Endodermal cell (in vitro differentiated cells): ENCODE results near the gene ANKIB1. TPM values are rescaled to one million over a fixed set of nuclear protein-coding genes. Genes with fewer than 3 reads are reported as not detected.

Experiments used
- DNase-seq: peaks from one replicate; pipeline ENCODE4 v3.0.0-alpha.2; 2017
- H3K27ac ChIP-seq: 2 replicates; pipeline ENCODE4 v1.5.1; 2013; ENCODE audit warnings: mild to moderate bottlenecking, low read depth, low read length, moderate library complexity
- H3K27me3 ChIP-seq: 2 replicates; pipeline ENCODE4 v1.6.1; 2013; ENCODE audit warnings: mild to moderate bottlenecking, low read length, moderate library complexity; ENCODE audit not compliant: insufficient read depth, control insufficient read depth, poor library complexity, severe bottlenecking
- H3K36me3 ChIP-seq: 2 replicates; pipeline ENCODE4 v1.7.0; 2013; ENCODE audit warnings: mild to moderate bottlenecking, low read length, moderate library complexity; ENCODE audit not compliant: control insufficient read depth, insufficient read depth
- H3K4me1 ChIP-seq: one replicate; pipeline ENCODE4 v1.7.0; 2013; ENCODE audit warnings: low read length; ENCODE audit not compliant: control insufficient read depth, insufficient read depth
- H3K4me3 ChIP-seq: 2 replicates; pipeline ENCODE4 v1.5.1; 2013; ENCODE audit warnings: mild to moderate bottlenecking, low read length, moderate library complexity
- H3K9ac ChIP-seq: 2 replicates; pipeline ENCODE4 v1.6.1; 2013; ENCODE audit warnings: mild to moderate bottlenecking, low read length, moderate library complexity; ENCODE audit not compliant: poor library complexity, severe bottlenecking; ENCODE audit errors: extremely low read depth
- H3K9me3 ChIP-seq: 2 replicates; pipeline ENCODE4 v1.6.1; 2013; ENCODE audit warnings: mild to moderate bottlenecking, low read length, moderate library complexity; ENCODE audit not compliant: control insufficient read depth
- H3K27ac Mint-ChIP-seq: 2 replicates; pipeline ENCODE4 v1.8.0; 2020; ENCODE audit warnings: mixed read lengths
- H3K27me3 Mint-ChIP-seq: 2 replicates; pipeline ENCODE4 v1.8.0; 2021; ENCODE audit warnings: mild to moderate bottlenecking, mixed read lengths; ENCODE audit not compliant: insufficient read depth
- H3K36me3 Mint-ChIP-seq: 2 replicates; pipeline ENCODE4 v1.8.0; 2020; ENCODE audit warnings: low read depth, mixed read lengths
- H3K4me1 Mint-ChIP-seq: 2 replicates; pipeline ENCODE4 v1.8.0; 2020; ENCODE audit warnings: mixed read lengths
- H3K4me3 Mint-ChIP-seq: 2 replicates; pipeline ENCODE4 v1.8.0; 2020; ENCODE audit warnings: mild to moderate bottlenecking, moderate library complexity, mixed read lengths
- H3K9me3 Mint-ChIP-seq: 2 replicates; pipeline ENCODE4 v1.8.0; 2020; ENCODE audit warnings: mild to moderate bottlenecking, mixed read lengths
- CTCF ChIP-seq: fragments of 200-600 bp; sonication (generic); conservative IDR thresholded peaks from 2 replicates; pipeline ENCODE4 v1.5.0; 2021; ENCODE audit warnings: antibody characterized with exemption, mild to moderate bottlenecking
- WGBS, 2 experiments: methylation state at CpG; one replicate each; pipeline versions ENCODE4 v1.1.5 to v1.1.7; 2013; ENCODE audit warnings: missing lambda C conversion rate in 2 of 2, mixed read lengths in 1 of 2; ENCODE audit not compliant: insufficient coverage in 1 of 2, insufficient read length in 1 of 2; 5-methylcytosine and 5-hydroxymethylcytosine counted together
- total RNA-seq, 2 donors: library from RNA; stranded (reverse); fragmentation: NEBNext Ultra II Directional in 1 of 2; extraction: Animal tissue kit (Norgen Biotek cat#: 25700) in 1 of 2; gene quantifications; 2 replicates in 1 of 2; 3 replicates in 1 of 2; pipeline ENCODE4 v1.2.1, GENCODE V29; 2021

The ANKIB1 gene
- total RNA-seq, 2 donors from 2014 or later, result 51.4 to 60.7 TPM

DNA sequence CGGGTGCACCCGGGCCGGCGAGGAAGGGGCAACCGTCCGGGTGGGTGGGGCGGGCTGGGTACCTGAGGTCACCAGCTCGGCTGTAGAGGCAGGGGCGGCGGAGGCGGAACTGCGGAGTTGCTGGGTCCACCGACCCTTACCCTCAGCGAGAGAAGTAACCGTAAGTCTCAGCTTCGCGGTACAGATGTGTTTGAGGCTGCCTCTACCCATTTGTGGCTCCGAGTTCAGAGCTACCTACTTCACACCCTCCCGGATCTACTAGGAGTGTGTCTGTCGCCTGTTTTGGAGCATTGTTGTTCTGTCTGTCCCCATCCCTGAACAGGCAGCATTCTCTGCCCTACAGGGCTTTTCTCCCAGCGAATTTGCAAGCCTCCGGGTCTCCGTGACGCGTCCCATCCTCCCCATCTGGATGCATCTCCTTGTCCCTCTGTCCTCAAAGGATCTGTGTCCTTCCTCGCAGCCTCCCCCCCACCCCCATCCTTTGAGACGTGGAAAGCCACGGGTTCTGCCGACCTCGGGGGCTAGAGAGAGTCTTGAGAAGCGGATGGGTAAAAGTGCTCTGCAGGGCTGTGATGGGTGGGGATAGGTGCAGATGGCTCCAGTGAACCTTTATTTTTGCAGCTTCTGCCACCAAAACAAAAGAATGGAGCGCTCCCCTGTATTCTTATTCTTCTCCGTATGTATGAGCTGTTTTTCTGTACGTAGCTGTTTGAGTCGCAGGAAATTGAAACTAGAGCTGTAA, 757 bp downstream of the ANKIB1 start:
- H3K36me3 Mint-ChIP-seq, result peaks cover 3% of the 10 kb centered on the region
- H3K4me1 ChIP-seq, result peaks cover 2% of the 10 kb centered on the region
- H3K27me3 ChIP-seq, result no peaks in the 10 kb centered on the region
- H3K27ac ChIP-seq, result peak overlapping the region; percentile 71
- peak; percentile 88 for DNase-seq
- H3K4me3 Mint-ChIP-seq, result peak overlapping the region; percentile 93
- 0 to 1% methylated on average over 17 to 35 of the region's 35 CpGs for WGBS, 2 experiments
- peaks cover 28% of the 10 kb centered on the region for H3K4me1 Mint-ChIP-seq
- H3K9me3 ChIP-seq, result no peaks in the 10 kb centered on the region
- H3K27ac Mint-ChIP-seq, result peak overlapping the region; percentile 95
- peak overlapping the region; percentile 87 for H3K4me3 ChIP-seq
- no peak for TF ChIP-seq CTCF
- no peaks in the 10 kb centered on the region for H3K27me3 Mint-ChIP-seq
- no peaks in the 10 kb centered on the region for H3K9me3 Mint-ChIP-seq
- peak overlapping the region; percentile 48 for H3K9ac ChIP-seq
- H3K36me3 ChIP-seq, result peaks cover 10% of the 10 kb centered on the region

GRCh38 chr7:92250603-92251002, 4.8 kb downstream of the ANKIB1 start:
- H3K4me3 Mint-ChIP-seq, result no peak overlapping the region
- Histone ChIP-seq H3K4me3 (no peak overlapping the region), H3K36me3 (peaks cover 4% of the 10 kb centered on the region), H3K27ac (no peak overlapping the region), H3K27me3 (no peaks in the 10 kb centered on the region), H3K4me1 (peaks cover 2% of the 10 kb centered on the region), H3K9me3 (peaks cover 5% of the 10 kb centered on the region), H3K9ac (no peak overlapping the region)
- no peak for DNase-seq
- H3K36me3 Mint-ChIP-seq, result peaks cover 17% of the 10 kb centered on the region
- no peak overlapping the region for H3K27ac Mint-ChIP-seq
- H3K27me3 Mint-ChIP-seq, result no peaks in the 10 kb centered on the region
- H3K4me1 Mint-ChIP-seq, result peaks cover 16% of the 10 kb centered on the region
- TF ChIP-seq CTCF, result no peak
- peaks cover 9% of the 10 kb centered on the region for H3K9me3 Mint-ChIP-seq

GRCh38 chr7:92251181-92251580, 5.4 kb downstream of the ANKIB1 start:
- H3K9me3 Mint-ChIP-seq, result peaks cover 9% of the 10 kb centered on the region
- H3K4me1 Mint-ChIP-seq, result peaks cover 16% of the 10 kb centered on the region
- peaks cover 2% of the 10 kb centered on the region for H3K4me1 ChIP-seq
- peaks cover 5% of the 10 kb centered on the region for H3K9me3 ChIP-seq
- no peak overlapping the region for H3K4me3 ChIP-seq
- H3K36me3 Mint-ChIP-seq, result peaks cover 17% of the 10 kb centered on the region
- no peak overlapping the region for H3K9ac ChIP-seq
- DNase-seq, result no peak
- no peak overlapping the region for H3K27ac ChIP-seq
- H3K27me3 Mint-ChIP-seq, result no peaks in the 10 kb centered on the region
- WGBS, 2 experiments, result 100% methylated on average over 1 of the region's 1 CpG; no CpG with 5 or more reads in 1 of the 2 experiments
- H3K27ac Mint-ChIP-seq, result no peak overlapping the region
- peaks cover 4% of the 10 kb centered on the region for H3K36me3 ChIP-seq
- no peaks in the 10 kb centered on the region for H3K27me3 ChIP-seq
- H3K4me3 Mint-ChIP-seq, result no peak overlapping the region
- TF ChIP-seq CTCF, result no peak
